ENCODE measurements around the gene BANP. TPM values are rescaled to one million over a fixed set of nuclear protein-coding genes. Genes with fewer than 3 reads are reported as not detected.
"Not testable (repeated sequence)": the region's sequence is repeated elsewhere in the genome, so short reads cannot be mapped to it uniquely, and the experiment has no call there.

BANP gene
- total RNA-seq, 1 donor from 2014 or later = 44.9 TPM

DNA sequence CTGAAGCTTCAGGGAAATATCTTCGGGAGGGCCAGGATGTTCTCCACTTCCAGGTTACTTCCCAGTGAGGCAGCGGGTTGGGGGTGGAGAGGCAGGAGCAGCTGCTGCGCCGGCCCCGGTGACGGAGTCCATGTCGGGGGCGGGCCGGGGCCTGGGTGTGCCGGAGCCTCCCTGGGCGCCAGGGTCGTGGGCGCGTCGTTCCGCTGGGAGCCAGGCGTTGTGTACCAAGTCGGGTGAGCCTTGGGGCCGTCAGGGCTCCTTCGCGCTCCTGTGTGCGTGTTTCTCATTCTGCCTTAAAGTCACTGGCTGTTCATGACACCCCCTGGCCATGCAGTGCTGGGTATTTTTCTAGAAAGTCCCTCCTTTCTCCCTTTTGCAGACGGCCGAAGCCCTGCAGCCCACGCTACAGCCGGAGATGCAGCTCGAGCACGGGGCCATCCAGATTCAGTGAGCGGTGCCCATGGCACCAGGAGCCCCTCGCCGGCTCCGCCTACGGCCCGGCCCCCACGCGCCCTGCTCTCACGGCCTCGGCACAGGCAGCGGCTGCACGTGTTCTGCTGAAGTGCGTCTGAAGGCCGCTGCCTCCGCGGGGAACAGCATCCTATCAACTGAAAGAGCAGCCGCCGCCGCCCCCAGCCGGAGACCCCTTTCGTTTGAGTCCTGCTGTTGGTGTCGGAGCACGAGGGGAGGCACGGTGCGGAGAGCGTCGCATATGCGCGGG, 125.1 kb downstream of the BANP start:
- no peak overlapping the region for H3K4me3 Mint-ChIP-seq
- no peaks in the 10 kb centered on the region for H3K27me3 Mint-ChIP-seq
- no peak for DNase-seq
- H3K27ac Mint-ChIP-seq = no peak overlapping the region
- no peaks in the 10 kb centered on the region for H3K4me1 Mint-ChIP-seq
- intact Hi-C loops (cut with micrococcal nuclease) = no loop called here
- peaks cover 5% of the 10 kb centered on the region for H3K36me3 Mint-ChIP-seq (ENCODE audit: low read depth)
- H3K9me3 Mint-ChIP-seq = no peaks in the 10 kb centered on the region

- not testable (repeated sequence) for H3K36me3 Mint-ChIP-seq (ENCODE audit: low read depth); H3K27ac Mint-ChIP-seq
Observed at GRCh38 chr16:88076932-88077320, 125.7 kb downstream of the BANP start.

GRCh38 chr16:88077328-88078108, 126.3 kb downstream of the BANP start:
- Mint-ChIP-seq H3K4me1 (no peaks in the 10 kb centered on the region), H3K27me3 (no peaks in the 10 kb centered on the region), H3K4me3 (no peak overlapping the region), H3K36me3 (ENCODE audit: low read depth) (peaks cover 4% of the 10 kb centered on the region), H3K27ac (no peak overlapping the region), H3K9me3 (no peaks in the 10 kb centered on the region)
- DNase-seq = no peak
- intact Hi-C loops (cut with micrococcal nuclease) = no loop called here

More at GRCh38 chr16:88076932-88077320, 125.7 kb downstream of the BANP start:
- H3K27me3 Mint-ChIP-seq; intact Hi-C loops (cut with micrococcal nuclease); H3K4me3 Mint-ChIP-seq; H3K4me1 Mint-ChIP-seq; DNase-seq; H3K9me3 Mint-ChIP-seq: not testable (repeated sequence)

DNA sequence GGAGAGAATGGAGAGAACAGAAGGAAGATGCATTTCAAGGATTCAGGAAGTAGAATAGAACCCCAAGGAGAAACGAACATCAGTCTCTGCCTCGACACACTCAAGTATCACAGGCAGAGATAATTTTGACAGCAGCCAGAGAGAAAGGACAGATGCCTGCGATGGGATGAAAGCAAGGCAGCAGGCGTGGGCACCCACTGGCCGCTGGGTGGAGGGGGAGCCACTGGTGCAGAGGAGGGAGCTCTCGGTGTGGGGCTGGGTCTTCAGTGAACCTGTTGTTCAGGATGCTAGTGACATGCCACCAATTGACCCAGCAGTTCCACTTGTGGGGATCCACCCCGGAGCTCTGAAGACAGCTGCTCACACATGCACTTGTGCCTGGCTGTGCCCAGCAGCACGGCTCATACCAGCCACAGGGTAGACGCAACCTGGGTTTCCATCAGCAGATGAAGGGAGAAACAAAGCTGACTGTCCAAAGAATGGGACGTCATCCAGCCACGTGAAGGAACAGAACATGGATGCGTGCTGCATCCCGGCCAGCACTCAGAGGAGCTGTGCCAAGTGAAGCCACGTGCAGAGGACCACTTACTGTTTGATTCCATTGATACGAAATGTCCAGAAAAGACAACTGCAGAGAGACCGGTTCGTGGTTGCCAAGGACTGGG, 127.0 kb downstream of the BANP start:
- Mint-ChIP-seq H3K9me3 (no peaks in the 10 kb centered on the region), H3K4me3 (no peak overlapping the region), H3K27me3 (no peaks in the 10 kb centered on the region), H3K4me1 (no peaks in the 10 kb centered on the region), H3K36me3 (ENCODE audit: low read depth) (peaks cover 4% of the 10 kb centered on the region), H3K27ac (no peak overlapping the region)
- DNase-seq = no peak
- intact Hi-C loops (cut with micrococcal nuclease) = no loop called here

- Mint-ChIP-seq H3K36me3 (ENCODE audit: low read depth) (no peaks in the 10 kb centered on the region), H3K4me3 (no peak overlapping the region), H3K4me1 (no peaks in the 10 kb centered on the region), H3K27me3 (no peaks in the 10 kb centered on the region), H3K27ac (no peak overlapping the region), H3K9me3 (no peaks in the 10 kb centered on the region)
- intact Hi-C loops (cut with micrococcal nuclease) = no loop called here
- no peak for DNase-seq
Observed at GRCh38 chr16:88083582-88083981, 132.3 kb downstream of the BANP start.

GRCh38 chr16:88084881-88085280, 133.6 kb downstream of the BANP start:
- Mint-ChIP-seq H3K9me3 (no peaks in the 10 kb centered on the region), H3K27me3 (no peaks in the 10 kb centered on the region), H3K36me3 (ENCODE audit: low read depth) (no peaks in the 10 kb centered on the region), H3K4me1 (no peaks in the 10 kb centered on the region), H3K4me3 (no peak overlapping the region), H3K27ac (no peak overlapping the region)
- DNase-seq = no peak
- intact Hi-C loops (cut with micrococcal nuclease) = no loop called here

DNA sequence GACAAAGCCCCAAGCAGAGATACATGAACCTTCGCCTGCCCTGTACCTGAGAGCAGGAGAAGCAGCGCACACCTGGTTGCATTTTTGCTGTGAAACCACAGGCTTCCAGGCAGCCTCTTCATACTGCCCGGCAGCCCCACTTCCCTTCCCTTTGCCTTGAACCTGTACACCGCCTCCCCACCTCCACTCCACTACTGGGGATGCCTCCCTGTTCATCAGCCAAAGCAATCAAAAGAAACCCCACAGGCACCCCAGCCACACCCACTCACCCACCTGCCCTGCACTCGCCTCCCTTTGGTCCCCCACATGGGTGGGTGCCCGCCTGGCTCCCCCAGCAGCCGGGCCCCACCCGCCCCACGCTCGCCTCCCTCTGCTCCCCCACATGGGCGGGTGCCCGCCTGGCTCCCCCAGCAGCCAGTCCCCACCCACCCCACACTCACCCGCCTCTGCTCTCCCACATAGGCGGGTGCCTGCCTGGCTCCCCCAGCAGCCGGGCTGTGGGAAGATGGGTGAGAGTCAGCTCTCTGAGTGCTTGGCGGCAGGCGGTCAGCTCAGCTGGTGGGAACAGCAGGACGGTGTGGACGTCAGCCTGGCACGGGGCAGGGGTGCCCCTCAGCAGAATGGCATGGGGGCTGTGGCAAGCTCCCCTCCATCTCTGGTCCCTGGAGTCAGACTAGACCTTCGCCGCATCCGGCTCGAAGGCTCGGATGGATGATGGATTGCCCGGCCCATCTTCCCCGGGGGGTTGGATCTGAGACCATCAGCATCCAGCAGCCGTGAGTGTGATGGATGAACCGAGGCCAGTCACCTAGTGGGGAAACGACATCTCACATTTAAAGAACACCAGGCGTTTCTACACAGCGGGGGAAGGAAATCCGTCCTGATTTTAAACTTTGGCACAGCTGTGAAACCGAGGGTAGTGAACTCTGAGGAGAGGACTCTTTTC, 135.6 kb downstream of the BANP start:
- Mint-ChIP-seq H3K4me1 (no peaks in the 10 kb centered on the region), H3K36me3 (ENCODE audit: low read depth) (no peaks in the 10 kb centered on the region), H3K4me3 (no peak overlapping the region), H3K27me3 (no peaks in the 10 kb centered on the region), H3K27ac (no peak overlapping the region), H3K9me3 (no peaks in the 10 kb centered on the region)
- no peak for DNase-seq
- intact Hi-C loops (cut with micrococcal nuclease) = no loop called here

- no peaks in the 10 kb centered on the region for H3K4me1 Mint-ChIP-seq
- no peak overlapping the region for H3K27ac Mint-ChIP-seq
- intact Hi-C loops (cut with micrococcal nuclease) = no loop called here
- H3K4me3 Mint-ChIP-seq = no peak overlapping the region
- H3K27me3 Mint-ChIP-seq = no peaks in the 10 kb centered on the region
- no peaks in the 10 kb centered on the region for H3K9me3 Mint-ChIP-seq
- no peak for DNase-seq
- no peaks in the 10 kb centered on the region for H3K36me3 Mint-ChIP-seq (ENCODE audit: low read depth)
Observed at GRCh38 chr16:88087517-88087877, 136.3 kb downstream of the BANP start.

DNA sequence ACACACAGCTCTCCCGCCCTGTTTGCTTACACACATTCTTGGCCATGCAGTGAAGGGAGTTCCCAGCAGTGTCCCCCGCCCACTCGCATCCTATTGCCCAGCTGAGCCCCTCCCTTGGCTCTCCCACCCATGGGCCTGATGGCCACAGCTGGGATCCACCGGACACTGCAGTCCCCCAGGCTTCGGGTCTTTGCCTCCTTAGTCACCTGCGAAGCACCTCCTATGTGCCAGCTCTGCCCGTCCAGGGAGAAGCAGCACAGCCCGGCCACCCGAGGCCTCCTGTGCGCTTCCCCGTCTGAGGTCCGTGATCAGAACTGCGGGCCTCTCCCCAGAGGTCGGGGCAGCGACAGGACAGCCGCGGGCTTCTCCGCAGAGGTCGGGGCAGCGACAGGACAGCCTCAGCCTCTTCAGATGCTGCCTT, 136.9 kb downstream of the BANP start:
- H3K4me3 Mint-ChIP-seq = no peak overlapping the region
- H3K36me3 Mint-ChIP-seq (ENCODE audit: low read depth) = no peaks in the 10 kb centered on the region
- no peak for DNase-seq
- H3K4me1 Mint-ChIP-seq = no peaks in the 10 kb centered on the region
- no peaks in the 10 kb centered on the region for H3K27me3 Mint-ChIP-seq
- H3K9me3 Mint-ChIP-seq = no peaks in the 10 kb centered on the region
- no peak overlapping the region for H3K27ac Mint-ChIP-seq
- intact Hi-C loops (cut with micrococcal nuclease) = no loop called here

- H3K27ac Mint-ChIP-seq; H3K4me3 Mint-ChIP-seq; H3K36me3 Mint-ChIP-seq (ENCODE audit: low read depth); H3K4me1 Mint-ChIP-seq; intact Hi-C loops (cut with micrococcal nuclease); H3K27me3 Mint-ChIP-seq; H3K9me3 Mint-ChIP-seq; DNase-seq: not testable (repeated sequence)
Observed at GRCh38 chr16:88088611-88089010, 137.4 kb downstream of the BANP start.

DNA sequence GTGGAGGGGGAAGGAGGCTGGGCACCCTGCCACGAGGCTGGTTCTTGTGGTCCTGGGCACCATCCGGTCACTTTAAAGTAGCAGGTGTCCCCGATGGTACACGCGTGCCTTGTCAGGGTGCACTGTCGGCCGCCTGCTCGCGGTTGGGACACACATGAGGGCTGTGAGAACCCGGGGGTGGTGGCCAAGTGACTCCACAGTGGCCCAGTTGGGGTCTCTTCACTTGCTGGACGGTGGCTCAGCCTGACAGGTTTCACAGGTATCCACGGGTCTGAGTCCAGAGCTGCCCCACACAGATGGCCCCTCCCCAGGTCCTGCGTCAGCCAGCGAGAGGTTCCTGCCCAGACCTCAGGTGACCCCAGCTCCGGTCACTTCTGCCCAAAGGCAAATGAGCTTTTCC, 137.8 kb downstream of the BANP start:
- intact Hi-C loops (cut with micrococcal nuclease); H3K4me3 Mint-ChIP-seq; DNase-seq; H3K27ac Mint-ChIP-seq; H3K36me3 Mint-ChIP-seq (ENCODE audit: low read depth); H3K27me3 Mint-ChIP-seq; H3K9me3 Mint-ChIP-seq; H3K4me1 Mint-ChIP-seq: not testable (repeated sequence)

DNA sequence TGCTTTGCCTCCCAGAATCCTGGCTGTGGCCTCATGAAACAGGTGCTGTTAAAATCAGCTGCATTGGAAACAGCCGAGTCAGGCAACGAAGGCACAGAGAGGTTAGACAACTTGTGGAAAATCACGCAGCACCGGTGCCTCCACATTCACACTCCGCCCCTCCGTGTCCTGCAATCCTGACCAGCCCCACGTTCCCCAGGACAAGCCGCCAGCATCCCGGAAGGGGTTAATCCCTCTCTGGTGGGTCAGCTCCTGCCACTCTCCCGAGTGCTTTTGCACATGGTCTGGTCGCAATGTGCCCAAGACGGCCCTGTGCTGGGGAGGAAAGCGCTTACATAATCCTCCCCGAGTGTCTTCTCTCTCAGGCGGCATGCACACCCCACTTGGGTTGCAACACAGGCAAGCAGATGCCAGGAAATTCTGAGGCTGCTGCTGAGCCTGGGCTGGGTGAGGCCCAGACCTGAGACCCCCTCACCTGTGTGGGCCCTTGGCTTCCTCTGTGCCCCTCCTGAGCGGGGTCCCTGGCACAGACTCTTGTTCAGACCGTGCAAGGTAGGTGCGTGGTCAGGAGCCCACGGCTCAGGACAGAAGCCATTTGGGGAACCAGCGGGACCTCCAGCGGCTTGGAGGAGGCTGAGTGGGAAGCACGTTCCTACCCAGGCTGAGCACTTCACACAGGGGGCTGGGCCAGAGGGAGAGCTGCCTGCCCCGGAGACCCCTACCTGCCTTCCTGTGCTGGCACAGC, 138.6 kb downstream of the BANP start:
- H3K27me3 Mint-ChIP-seq; DNase-seq; H3K4me3 Mint-ChIP-seq; H3K36me3 Mint-ChIP-seq (ENCODE audit: low read depth); H3K9me3 Mint-ChIP-seq; intact Hi-C loops (cut with micrococcal nuclease); H3K27ac Mint-ChIP-seq; H3K4me1 Mint-ChIP-seq: not testable (repeated sequence)
